GM10266 (cell line): Measurements from ENCODE around the gene KIFBP.
A peak's percentile ranks its signal among the peaks of the same experiment; 100 is the strongest.

Experiments used
- DNase-seq: peaks from one replicate; pipeline ENCODE4 v3.0.0; 2012; ENCODE audit errors: extremely low spot score
- CTCF ChIP-seq: IDR thresholded peaks from 2 replicates; pipeline ENCODE4 v1.5.1; 2012; ENCODE audit warnings: mild to moderate bottlenecking, low read depth; ENCODE audit not compliant: control insufficient read depth, insufficient read depth; ENCODE audit errors: missing control alignments

KIFBP gene

GRCh38 chr10:68982389-68982788 lies 6.2 kb upstream of the KIFBP start:
- no peak for TF ChIP-seq CTCF
- DNase-seq: no peak

- TF ChIP-seq CTCF: no peak
Measured at GRCh38 chr10:68987611-68988010, 992 bp upstream of the KIFBP start.

GRCh38 chr10:68989317-68989990 lies 851 bp downstream of the KIFBP start:
- no peak for TF ChIP-seq CTCF
- no peak for DNase-seq

More at GRCh38 chr10:68987611-68988010, 992 bp upstream of the KIFBP start:
- DNase-seq: no peak

DNA sequence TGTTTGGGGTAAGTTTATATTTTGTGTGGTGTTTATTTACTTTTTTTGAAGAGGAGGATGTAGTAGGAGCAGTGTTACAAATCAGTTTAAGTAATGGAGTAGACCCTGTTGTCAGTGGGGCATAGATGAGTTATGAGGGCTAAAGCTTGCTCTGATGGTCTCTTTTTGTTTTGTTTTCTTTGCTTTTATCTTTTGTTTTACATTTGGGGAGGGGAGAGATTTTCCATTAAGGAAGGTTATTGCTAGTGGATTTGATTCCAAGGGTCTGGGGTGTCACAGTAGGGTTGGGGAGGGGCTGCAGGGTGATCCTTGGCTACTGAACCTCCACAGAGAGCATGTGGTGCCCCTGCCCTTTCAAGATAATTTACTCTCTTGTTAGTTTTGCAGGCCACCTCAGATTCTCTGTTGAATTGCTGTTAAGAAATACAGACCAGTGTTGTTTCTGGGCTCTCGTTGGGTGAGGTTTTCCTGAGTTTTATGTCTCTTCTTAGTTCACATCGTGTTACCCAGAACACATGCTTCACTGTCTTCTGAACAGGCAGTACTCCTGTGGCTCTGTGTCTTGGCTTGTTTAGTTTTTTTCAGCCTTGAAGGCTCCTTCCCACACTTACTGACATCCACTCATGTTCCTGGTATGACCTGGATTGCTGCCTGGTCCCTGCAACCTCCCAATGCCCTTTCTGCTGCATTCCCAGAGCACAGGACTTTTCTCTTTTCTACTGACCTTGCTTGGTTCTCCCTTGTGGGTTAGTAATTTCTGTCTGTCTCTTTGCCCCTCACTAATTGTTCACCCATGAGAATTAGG lies 4.2 kb downstream of the KIFBP start:
- no peak for DNase-seq
- no peak for TF ChIP-seq CTCF

GRCh38 chr10:68997211-68997610 lies 8.6 kb downstream of the KIFBP start:
- DNase-seq: no peak
- TF ChIP-seq CTCF: no peak

DNA sequence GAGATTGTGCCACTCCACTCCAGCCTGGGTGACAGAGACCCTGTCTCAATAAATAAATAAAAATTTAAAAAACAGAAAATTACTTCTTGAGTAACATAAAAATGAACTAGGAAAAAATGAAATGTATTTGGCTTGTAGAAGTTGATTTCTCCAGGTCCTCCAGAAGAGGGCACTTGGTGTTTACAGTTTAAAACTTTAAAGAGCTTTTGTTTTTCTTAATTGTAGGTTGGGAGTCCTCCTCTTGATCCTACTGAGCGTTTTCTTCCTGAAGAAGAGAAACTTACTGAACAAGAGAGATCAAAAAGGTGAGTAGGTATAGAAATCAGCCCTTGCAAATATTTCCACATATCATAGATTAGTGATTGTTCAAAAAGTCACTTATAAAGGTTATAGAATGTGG lies 16.2 kb downstream of the KIFBP start:
- peak; percentile 62 for TF ChIP-seq CTCF
- DNase-seq: peak; percentile 47
